Body of pancreas (tissue), 4 donors: ENCODE measurements around the gene GGCX.

Source experiments
- POLR2A ChIP-seq, 3 donors: fragments of 450-650 bp; IDR thresholded peaks; one replicate each; pipeline ENCODE4 v1.6.1; 2016; ENCODE audit warnings: antibody characterized with exemption in 3 of 3, mild to moderate bottlenecking in 2 of 3
- TF ChIP-seq, protein P1 (sequence below), 7 experiments: fragments of 450-650 bp in 4 of 7; fragments of 200-600 bp in 3 of 7; sonication (generic) in 3 of 7; IDR thresholded peaks; one replicate each; pipeline ENCODE4 v1.5.1; 2016 to 2019; ENCODE audit warnings: antibody characterized with exemption in 7 of 7

DNA sequence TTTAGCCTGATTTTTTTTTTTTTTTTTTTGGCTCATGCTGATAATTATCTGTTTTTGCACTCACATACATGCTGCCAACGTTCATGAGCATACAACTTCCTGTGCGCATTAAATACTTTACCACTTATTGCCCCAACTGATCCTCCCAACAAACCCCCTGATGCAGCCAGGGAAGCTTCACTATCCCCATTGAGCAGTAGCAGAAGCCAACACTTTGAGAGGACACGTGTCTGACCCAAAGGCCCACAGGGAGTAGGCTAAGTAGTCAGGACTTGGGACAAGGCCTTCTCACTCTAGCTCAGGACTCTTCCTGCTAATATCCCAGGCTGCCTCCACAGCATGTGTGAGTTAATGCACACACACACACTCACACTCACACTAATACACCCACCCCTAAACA lies 58.6 kb downstream of the GGCX start:
- TF ChIP-seq, protein P1, sequence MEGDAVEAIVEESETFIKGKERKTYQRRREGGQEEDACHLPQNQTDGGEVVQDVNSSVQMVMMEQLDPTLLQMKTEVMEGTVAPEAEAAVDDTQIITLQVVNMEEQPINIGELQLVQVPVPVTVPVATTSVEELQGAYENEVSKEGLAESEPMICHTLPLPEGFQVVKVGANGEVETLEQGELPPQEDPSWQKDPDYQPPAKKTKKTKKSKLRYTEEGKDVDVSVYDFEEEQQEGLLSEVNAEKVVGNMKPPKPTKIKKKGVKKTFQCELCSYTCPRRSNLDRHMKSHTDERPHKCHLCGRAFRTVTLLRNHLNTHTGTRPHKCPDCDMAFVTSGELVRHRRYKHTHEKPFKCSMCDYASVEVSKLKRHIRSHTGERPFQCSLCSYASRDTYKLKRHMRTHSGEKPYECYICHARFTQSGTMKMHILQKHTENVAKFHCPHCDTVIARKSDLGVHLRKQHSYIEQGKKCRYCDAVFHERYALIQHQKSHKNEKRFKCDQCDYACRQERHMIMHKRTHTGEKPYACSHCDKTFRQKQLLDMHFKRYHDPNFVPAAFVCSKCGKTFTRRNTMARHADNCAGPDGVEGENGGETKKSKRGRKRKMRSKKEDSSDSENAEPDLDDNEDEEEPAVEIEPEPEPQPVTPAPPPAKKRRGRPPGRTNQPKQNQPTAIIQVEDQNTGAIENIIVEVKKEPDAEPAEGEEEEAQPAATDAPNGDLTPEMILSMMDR (IDR thresholded peaks at IDR 0.05): no peak
- TF ChIP-seq POLR2A (IDR thresholded peaks at IDR 0.05): no peak
